Tibial nerve (tissue), 4 donors: ENCODE data around the gene BMPR1A. TPM values are rescaled to one million over a fixed set of nuclear protein-coding genes. Genes with fewer than 3 reads are reported as not detected.

ENCODE experiments used
- DNase-seq, 2 donors: peaks; one replicate each; pipeline ENCODE4 v3.0.0-alpha.2; 2019; ENCODE audit warnings: low spot score in 2 of 2
- H3K27ac ChIP-seq, 4 donors: fragments of 200-600 bp; sonication (generic) in 3 of 4; one replicate each; pipeline ENCODE4 v1.5.1; 2017 to 2019; ENCODE audit warnings: mild to moderate bottlenecking in 1 of 4
- H3K27me3 ChIP-seq, 2 donors: fragments of 200-600 bp; sonication (generic) in 1 of 2; one replicate each; pipeline versions ENCODE4 v1.5.1 to v1.6.0; 2017 to 2019
- H3K36me3 ChIP-seq, 3 donors: fragments of 200-600 bp; sonication (generic); one replicate each; pipeline ENCODE4 v1.5.1; 2018 to 2019
- H3K4me1 ChIP-seq, 4 donors: fragments of 200-600 bp; sonication (generic) in 3 of 4; one replicate each; pipeline ENCODE4 v1.5.1; 2017 to 2019
- H3K4me3 ChIP-seq, 4 donors: fragments of 200-600 bp; sonication (generic) in 3 of 4; one replicate each; pipeline ENCODE4 v1.5.1; 2017 to 2019; ENCODE audit warnings: mild to moderate bottlenecking in 1 of 4, moderate library complexity in 1 of 4
- H3K9me3 ChIP-seq, 4 donors: fragments of 200-600 bp; sonication (generic) in 3 of 4; one replicate each; pipeline ENCODE4 v1.5.1; 2017 to 2019
- EP300 ChIP-seq, 2 donors: sonication (generic); formaldehyde crosslinking; IDR thresholded peaks; one replicate each; pipeline ENCODE4 v1.6.1; 2017; ENCODE audit warnings: antibody characterized with exemption in 2 of 2, mild to moderate bottlenecking in 1 of 2
- POLR2A ChIP-seq, 2 donors: fragments of 450-650 bp; IDR thresholded peaks; one replicate each; pipeline ENCODE4 v1.6.1; 2017; ENCODE audit warnings: antibody characterized with exemption in 2 of 2, mild to moderate bottlenecking in 2 of 2, moderate library complexity in 2 of 2
- WGBS, 2 donors: methylation state at CpG; one replicate each; pipeline ENCODE4 v1.1.5; 2018; 5-methylcytosine and 5-hydroxymethylcytosine counted together
- total RNA-seq, 4 donors: library from RNA; depleted of rRNA; stranded (reverse); fragments of >200 nt; gene quantifications; one replicate each; pipeline ENCODE4 v1.1.0, GENCODE V29; 2016
- TF ChIP-seq, protein P1 (sequence below), 5 experiments: fragments of 200-600 bp in 3 of 5; fragments of 450-650 bp in 2 of 5; sonication (generic) in 3 of 5; IDR thresholded peaks; one replicate each; pipeline ENCODE4 v1.5.1; 2016 to 2019; ENCODE audit warnings: antibody characterized with exemption in 5 of 5, mild to moderate bottlenecking in 3 of 5, moderate library complexity in 2 of 5

Gene BMPR1A
- total RNA-seq, 4 donors from 2014 or later, result 35.7 to 51.3 (median 42.8) TPM

GRCh38 chr10:86855513-86855912 lies 99.1 kb downstream of the BMPR1A start:
- H3K27ac ChIP-seq, result no peak overlapping the region
- 25 to 33% methylated on average over 1 of the region's 1 CpG for WGBS, 2 donors
- H3K9me3 ChIP-seq, result no peaks in the 10 kb centered on the region
- H3K27me3 ChIP-seq, result no peaks in the 10 kb centered on the region
- peaks cover 0 to 11% (median 0%) of the 10 kb centered on the region in 4 donors for H3K4me1 ChIP-seq
- H3K36me3 ChIP-seq, result no peaks in the 10 kb centered on the region
- DNase-seq, result no peak
- TF ChIP-seq, protein P1, sequence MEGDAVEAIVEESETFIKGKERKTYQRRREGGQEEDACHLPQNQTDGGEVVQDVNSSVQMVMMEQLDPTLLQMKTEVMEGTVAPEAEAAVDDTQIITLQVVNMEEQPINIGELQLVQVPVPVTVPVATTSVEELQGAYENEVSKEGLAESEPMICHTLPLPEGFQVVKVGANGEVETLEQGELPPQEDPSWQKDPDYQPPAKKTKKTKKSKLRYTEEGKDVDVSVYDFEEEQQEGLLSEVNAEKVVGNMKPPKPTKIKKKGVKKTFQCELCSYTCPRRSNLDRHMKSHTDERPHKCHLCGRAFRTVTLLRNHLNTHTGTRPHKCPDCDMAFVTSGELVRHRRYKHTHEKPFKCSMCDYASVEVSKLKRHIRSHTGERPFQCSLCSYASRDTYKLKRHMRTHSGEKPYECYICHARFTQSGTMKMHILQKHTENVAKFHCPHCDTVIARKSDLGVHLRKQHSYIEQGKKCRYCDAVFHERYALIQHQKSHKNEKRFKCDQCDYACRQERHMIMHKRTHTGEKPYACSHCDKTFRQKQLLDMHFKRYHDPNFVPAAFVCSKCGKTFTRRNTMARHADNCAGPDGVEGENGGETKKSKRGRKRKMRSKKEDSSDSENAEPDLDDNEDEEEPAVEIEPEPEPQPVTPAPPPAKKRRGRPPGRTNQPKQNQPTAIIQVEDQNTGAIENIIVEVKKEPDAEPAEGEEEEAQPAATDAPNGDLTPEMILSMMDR (IDR thresholded peaks at IDR 0.05), result no peak
- TF ChIP-seq POLR2A (IDR thresholded peaks at IDR 0.05) (no peak), EP300 (IDR thresholded peaks at IDR 0.05) (no peak)
- no peak overlapping the region for H3K4me3 ChIP-seq

DNA sequence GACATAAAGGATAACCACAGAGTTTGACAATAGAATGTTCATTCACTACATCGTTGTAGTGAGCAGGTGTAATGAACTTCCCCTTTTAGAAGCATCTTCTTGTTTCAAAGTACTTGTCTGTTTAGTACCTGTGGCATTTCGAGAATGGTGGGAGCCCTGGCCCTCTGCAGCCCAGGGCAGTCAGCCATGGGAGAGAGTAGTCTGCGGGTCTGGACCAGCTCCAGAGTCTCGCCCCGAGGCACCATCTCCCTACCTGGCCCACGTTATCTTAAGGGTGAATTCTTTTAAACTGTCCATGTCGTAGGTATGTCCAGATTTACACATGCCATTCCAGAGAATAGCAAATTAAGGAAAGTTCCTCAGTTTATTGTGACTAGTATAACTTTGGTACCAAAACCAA lies 99.7 kb downstream of the BMPR1A start:
- H3K4me3 ChIP-seq, result no peak overlapping the region
- no peak for DNase-seq
- no peaks in the 10 kb centered on the region for H3K9me3 ChIP-seq
- no peaks in the 10 kb centered on the region for H3K36me3 ChIP-seq
- no peaks in the 10 kb centered on the region for H3K27me3 ChIP-seq
- WGBS, 2 donors, result 95% methylated on average over 7 of the region's 7 CpGs
- TF ChIP-seq, protein P1 (IDR thresholded peaks at IDR 0.05), result no peak
- TF ChIP-seq EP300 (IDR thresholded peaks at IDR 0.05), result no peak
- no peak for TF ChIP-seq POLR2A (IDR thresholded peaks at IDR 0.05)
- H3K4me1 ChIP-seq, result peaks cover 0 to 10% (median 0%) of the 10 kb centered on the region in 4 donors
- no peak overlapping the region for H3K27ac ChIP-seq

GRCh38 chr10:86857128-86857721 lies 100.8 kb downstream of the BMPR1A start:
- Histone ChIP-seq H3K27me3 (no peaks in the 10 kb centered on the region), H3K9me3 (no peaks in the 10 kb centered on the region), H3K27ac (no peak overlapping the region), H3K36me3 (no peaks in the 10 kb centered on the region), H3K4me3 (no peak overlapping the region), H3K4me1 (peaks cover 0 to 3% (median 0%) of the 10 kb centered on the region in 4 donors)
- DNase-seq, result no peak
- TF ChIP-seq EP300 (IDR thresholded peaks at IDR 0.05), result no peak
- TF ChIP-seq, protein P1 (IDR thresholded peaks at IDR 0.05), result no peak
- TF ChIP-seq POLR2A (IDR thresholded peaks at IDR 0.05), result no peak
- WGBS, 2 donors, result 42 to 45% methylated on average over 3 of the region's 3 CpGs

- H3K9me3 ChIP-seq, result no peaks in the 10 kb centered on the region
- H3K4me1 ChIP-seq, result peaks cover 0 to 6% (median 0%) of the 10 kb centered on the region in 4 donors
- no peak for DNase-seq
- no peaks in the 10 kb centered on the region for H3K27me3 ChIP-seq
- no peaks in the 10 kb centered on the region for H3K36me3 ChIP-seq
- H3K27ac ChIP-seq, result no peak overlapping the region
- H3K4me3 ChIP-seq, result no peak overlapping the region
- WGBS, 2 donors, result 93 to 97% methylated on average over 1 of the region's 1 CpG
- TF ChIP-seq EP300 (IDR thresholded peaks at IDR 0.05) (no peak), POLR2A (IDR thresholded peaks at IDR 0.05) (no peak)
- TF ChIP-seq, protein P1 (IDR thresholded peaks at IDR 0.05), result no peak
Measured at GRCh38 chr10:86858011-86858410, 101.6 kb downstream of the BMPR1A start.

DNA sequence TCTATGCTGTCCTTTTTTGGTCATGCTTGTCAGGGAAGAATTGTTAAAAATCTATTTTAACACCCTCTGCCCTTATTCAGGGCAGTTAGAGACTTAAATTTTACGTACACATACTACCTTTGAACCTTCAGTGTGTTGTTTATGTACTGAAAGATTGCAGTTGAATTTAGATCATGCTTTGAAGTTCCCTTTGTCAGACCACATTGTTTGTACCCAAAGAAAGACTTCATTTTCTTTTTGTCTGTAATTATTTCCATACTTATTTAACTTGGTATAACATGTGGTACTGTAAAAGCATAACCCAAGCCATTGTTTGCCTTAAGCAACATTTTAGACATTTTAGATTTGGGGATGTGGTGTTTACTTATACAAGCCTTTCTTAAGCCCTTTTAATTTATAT lies 104.9 kb downstream of the BMPR1A start:
- no peak for DNase-seq
- TF ChIP-seq, protein P1 (IDR thresholded peaks at IDR 0.05), result no peak
- no peak for TF ChIP-seq POLR2A (IDR thresholded peaks at IDR 0.05)
- TF ChIP-seq EP300 (IDR thresholded peaks at IDR 0.05), result no peak
- Histone ChIP-seq H3K36me3 (no peaks in the 10 kb centered on the region), H3K4me3 (no peak overlapping the region), H3K4me1 (peaks cover 0 to 20% (median 7%) of the 10 kb centered on the region in 4 donors), H3K9me3 (no peaks in the 10 kb centered on the region), H3K27ac (no peak overlapping the region), H3K27me3 (no peaks in the 10 kb centered on the region)
- 80 to 97% methylated on average over 1 of the region's 1 CpG for WGBS, 2 donors
